ENCODE measurements around the gene ZNF263.

DNA sequence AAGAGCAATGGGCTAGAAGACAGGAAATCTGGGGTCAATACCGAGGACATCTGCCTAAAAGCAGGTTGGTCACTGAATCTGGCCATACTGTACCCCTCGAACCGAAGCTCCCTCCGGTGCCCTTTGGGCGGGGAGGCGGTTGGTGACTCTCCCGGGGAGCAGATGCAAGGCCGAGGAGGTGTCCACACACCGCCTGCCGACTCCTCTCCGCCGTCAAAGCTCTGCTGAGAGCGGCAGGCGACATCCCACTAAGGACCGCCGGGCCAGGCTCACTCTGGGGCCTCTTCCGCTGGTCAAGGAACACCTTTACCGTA is 48.8 kb upstream of the ZNF263 start:
- TF ChIP-seq, protein P1, sequence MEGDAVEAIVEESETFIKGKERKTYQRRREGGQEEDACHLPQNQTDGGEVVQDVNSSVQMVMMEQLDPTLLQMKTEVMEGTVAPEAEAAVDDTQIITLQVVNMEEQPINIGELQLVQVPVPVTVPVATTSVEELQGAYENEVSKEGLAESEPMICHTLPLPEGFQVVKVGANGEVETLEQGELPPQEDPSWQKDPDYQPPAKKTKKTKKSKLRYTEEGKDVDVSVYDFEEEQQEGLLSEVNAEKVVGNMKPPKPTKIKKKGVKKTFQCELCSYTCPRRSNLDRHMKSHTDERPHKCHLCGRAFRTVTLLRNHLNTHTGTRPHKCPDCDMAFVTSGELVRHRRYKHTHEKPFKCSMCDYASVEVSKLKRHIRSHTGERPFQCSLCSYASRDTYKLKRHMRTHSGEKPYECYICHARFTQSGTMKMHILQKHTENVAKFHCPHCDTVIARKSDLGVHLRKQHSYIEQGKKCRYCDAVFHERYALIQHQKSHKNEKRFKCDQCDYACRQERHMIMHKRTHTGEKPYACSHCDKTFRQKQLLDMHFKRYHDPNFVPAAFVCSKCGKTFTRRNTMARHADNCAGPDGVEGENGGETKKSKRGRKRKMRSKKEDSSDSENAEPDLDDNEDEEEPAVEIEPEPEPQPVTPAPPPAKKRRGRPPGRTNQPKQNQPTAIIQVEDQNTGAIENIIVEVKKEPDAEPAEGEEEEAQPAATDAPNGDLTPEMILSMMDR (IDR thresholded peaks at IDR 0.05; ENCODE audit: insufficient read depth, low read length): no peak
- no peak for TF ChIP-seq POLR2AphosphoS5 (IDR thresholded peaks at IDR 0.05; ENCODE audit: low read depth)
- TF ChIP-seq GABPA (IDR thresholded peaks at IDR 0.05; ENCODE audit: low read depth): no peak
